Mucosa of gallbladder (tissue), 1 donor: ENCODE data around the gene OSBP2. TPM values are rescaled to one million over a fixed set of nuclear protein-coding genes. Genes with fewer than 3 reads are reported as not detected.
A peak's percentile ranks its signal among the peaks of the same experiment; 100 is the strongest.

ENCODE experiments used
- DNase-seq: peaks from one replicate; pipeline ENCODE4 v3.0.0-alpha.2; 2020; ENCODE audit warnings: low spot score
- total RNA-seq: library from RNA; stranded (reverse); gene quantifications from one replicate; pipeline ENCODE4 v1.2.1, GENCODE V29; 2021
- donor health status: DM: no; HTN: no; CAD: no.

The OSBP2 gene
- total RNA-seq, 1 donor from 2014 or later = 10.4 TPM

DNA sequence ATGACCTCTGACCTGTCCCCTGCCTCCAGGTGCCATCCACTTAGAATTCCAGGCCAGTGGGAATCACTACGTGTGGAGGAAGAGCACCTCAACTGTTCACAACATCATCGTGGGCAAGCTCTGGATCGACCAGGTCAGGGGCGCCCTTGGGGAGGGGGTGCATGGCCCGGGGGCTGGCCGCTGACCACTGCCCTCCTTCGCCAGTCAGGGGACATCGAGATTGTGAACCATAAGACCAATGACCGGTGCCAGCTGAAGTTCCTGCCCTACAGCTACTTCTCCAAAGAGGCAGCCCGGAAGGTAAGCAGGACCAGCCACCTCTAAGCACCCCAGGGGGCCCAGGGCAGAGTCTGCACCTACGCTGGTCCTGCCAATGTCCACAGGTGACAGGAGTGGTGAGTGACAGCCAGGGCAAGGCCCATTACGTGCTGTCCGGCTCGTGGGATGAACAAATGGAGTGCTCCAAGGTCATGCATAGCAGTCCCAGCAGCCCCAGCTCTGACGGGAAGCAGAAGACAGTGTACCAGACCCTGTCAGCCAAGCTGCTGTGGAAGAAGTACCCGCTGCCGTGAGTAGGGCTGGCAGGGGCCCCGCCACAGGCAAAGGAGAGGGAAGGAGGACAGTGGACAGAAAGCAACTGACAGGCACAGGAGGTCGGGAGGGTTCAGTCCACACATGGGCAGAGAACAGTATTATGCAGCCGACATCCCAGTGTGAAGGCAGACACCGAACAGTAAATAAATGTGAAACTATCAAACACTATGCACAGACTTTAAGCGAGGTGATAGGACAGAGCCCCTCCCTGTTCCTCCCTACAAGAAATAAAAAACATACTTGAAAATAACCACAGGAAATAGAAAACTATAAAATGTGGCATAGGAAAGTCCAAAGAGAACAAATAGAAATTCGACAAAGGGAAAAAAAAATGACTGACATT is 199.0 kb downstream of the OSBP2 start:
- DNase-seq = no peak

DNA sequence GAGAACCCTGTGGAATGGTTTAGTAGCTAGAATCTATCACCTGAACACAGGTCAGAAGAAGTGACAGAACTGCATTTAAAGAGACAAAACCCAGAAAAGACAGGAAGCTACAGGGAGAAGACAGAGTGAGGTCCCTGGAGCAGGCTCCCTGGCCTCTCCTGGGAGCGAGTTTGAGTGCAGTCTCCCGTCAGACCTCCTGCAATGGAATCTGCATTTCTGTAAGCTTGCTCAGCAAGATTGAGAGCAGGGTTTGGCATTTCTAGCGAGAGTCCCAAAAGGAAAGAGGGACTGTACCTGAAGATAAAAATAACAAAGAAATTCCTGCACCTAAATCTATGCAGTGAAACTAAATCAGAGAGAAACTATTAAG is 199.7 kb downstream of the OSBP2 start:
- DNase-seq = no peak

DNA sequence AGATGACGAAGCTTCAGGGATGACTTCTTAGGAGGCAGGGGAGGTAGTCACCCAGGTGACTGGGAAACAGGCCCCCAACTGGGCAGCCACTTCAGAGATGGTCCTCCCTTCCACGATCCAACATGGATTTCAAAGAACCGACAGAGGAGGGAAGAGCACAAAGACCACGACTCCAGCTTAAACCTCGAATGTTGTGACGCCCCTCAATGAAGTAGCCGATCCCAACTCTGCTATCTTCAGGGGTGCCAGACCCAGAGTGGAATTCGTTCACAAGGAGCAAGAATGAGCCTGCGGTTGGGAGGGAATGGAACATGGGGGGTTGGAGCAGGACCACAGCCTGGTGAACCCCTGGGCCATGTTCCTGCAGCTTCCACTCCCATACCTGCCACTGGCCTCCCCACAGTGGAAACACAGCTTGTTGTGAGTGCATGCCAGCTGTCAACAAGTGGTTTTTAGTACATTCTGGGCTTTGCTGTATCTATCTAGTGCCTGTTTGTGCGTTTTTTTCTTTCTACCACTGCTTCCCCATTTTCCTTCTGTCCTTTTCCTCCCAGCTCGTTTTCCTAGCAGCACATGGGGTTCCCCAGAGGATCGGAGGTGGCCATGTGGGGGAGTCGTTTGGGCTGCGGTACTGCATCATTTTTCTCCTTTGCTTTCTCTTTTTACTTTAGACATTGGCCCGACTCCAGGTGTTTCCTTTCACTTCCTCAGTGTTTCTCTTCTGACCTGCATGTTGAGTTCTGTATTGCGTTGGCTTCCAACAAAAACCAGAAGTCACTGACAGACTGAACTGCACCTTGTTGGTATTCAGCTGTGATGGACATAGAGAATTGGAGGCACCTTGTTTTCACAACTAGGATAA is 208.1 kb downstream of the OSBP2 start:
- DNase-seq = no peak

DNA sequence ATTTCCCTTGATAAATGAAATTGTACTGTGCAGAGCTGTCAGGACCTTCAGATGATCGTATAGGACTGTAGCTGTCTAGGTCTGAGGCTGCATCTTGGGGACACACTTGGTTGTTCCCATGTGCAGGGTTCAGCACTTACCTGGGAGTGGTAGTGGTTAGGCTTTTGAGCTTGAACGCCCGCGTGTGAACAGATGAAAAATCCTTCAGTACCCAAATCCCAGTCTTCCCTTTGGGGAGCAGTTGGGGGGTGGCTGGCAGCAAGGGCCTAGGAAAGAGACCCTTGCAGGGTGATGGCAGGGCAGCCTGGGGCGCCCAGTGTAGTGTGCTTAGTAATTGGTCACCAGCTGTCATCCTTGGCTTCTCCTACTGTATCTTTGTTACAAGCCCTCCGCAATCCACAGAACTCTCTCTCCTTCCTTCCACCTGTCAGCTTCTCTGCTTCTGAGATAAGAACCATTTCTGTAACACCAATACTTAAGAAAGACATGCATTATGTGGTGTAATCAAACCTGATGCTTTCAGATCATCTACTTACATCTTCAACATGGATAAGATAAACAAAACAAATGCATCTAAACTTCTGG is 209.3 kb downstream of the OSBP2 start:
- no peak for DNase-seq

DNA sequence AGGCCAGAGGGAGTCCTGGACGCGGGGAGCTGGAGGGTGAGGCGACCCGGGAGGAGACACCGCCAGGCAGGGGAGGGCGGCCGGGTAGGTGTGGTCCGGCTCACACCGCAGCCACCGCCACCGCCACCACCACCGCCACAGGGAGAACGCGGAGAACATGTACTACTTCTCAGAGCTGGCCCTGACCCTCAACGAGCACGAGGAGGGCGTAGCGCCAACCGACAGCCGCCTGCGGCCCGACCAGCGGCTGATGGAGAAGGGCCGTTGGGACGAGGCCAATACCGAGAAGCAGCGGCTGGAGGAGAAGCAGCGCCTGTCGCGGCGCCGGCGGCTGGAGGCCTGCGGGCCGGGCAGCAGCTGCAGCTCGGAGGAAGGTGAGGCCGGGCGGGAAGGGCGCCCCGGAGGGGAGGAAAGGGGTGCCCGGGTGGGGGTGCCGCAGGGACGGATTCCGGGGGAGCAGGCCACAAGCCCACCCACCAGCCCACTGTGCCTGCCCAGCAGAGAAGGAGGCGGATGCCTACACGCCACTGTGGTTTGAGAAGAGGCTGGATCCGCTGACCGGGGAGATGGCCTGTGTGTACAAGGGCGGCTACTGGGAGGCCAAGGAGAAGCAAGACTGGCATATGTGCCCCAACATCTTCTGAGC is 211.1 kb downstream of the OSBP2 start:
- no peak for DNase-seq

DNA sequence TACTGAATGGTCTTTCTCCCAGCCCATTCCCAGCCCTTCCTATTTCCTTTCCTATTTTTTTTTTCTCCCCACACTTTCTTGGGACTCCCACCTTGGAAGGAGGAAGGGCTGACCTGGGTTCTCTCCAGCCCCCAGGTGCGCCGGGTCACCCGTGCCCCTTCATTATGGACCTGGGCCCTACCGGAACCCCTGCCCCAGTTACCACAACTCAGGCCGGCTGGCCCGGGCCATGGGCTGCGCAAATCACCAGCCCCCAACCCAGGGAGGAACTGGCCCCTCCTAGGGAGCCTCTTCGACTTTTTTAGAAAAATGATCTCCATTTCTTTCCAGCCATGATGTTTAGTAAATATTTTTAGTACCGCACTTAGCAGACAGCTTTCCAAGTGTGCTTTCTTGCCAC is 211.7 kb downstream of the OSBP2 start:
- no peak for DNase-seq

DNA sequence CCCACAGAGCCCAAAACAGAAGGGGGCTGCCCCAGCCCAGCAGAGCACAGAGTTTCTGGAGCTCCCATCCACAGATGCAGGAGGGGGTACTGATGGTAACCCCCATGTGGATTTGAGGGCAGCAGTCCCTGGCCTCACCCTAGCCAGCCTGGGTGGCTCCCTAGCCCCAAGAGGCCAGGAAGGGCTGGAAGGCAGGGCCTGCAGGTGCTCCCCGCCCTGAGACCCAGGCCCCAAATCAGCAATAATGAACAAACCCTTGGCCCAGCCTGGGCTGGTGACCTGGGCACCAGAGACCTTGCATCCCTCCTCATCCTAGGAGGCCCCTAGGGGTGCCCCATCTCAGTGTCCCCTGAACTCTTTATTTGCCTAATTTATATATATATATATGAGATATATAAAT is 212.3 kb downstream of the OSBP2 start:
- no peak for DNase-seq

DNA sequence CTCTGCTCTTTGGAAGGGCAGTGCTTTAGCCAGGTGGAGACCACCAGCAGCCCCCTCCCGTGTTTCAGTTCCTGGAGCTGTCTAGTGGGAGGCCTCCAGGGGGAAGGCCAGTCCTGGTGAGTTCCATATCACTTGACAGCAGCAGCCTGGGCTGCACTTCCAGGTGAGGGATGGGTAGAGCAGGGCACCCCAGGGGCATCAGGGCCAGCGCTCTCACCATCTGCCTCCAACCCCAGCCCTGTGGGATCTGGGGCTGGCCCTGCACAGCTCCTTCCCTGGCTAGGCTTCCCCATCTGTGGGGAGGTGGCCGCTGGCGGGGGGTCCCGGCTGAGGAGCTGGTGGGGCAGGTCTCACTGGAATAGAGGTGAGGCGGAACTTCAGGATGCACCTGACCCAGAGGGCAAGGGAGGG is 213.4 kb downstream of the OSBP2 start:
- DNase-seq = no peak

DNA sequence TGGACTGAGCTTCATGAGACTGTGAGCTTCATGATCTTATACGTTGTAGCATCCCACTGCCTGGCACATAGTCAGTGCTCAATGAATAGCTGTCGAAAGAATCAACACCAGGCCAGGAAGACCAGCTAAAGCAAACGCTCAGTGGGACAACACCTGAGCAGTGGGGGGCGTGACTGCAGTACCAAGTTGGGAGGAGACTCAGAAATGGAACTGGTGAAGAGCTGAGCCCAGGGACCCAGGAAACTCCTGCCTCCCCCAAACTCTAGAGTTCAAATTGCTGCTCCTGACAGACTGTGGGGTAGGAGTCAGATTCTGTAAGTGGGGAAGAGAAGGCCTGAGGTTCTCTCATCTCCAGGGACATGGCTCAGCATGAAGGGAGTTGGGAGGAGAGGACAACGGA is 214.6 kb downstream of the OSBP2 start:
- no peak for DNase-seq

DNA sequence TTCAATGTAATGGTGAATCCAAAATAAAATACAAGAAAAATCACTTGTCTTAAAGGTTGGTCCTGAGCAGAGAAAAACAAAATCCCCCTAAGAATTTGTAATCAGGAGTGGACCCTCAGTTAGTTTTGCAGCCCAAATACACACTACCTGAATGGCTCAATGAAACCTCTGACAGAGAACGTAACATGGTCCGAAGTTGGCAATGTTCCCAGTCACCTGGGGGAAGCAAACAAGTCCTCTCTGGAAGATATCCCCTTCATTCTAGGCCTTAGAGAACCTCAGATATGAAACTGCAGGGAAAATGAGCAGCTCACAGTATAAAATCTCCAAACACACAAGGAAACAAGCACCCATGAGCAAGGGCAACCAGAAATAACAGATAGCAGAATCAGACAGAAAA is 215.7 kb downstream of the OSBP2 start:
- DNase-seq = no peak

DNA sequence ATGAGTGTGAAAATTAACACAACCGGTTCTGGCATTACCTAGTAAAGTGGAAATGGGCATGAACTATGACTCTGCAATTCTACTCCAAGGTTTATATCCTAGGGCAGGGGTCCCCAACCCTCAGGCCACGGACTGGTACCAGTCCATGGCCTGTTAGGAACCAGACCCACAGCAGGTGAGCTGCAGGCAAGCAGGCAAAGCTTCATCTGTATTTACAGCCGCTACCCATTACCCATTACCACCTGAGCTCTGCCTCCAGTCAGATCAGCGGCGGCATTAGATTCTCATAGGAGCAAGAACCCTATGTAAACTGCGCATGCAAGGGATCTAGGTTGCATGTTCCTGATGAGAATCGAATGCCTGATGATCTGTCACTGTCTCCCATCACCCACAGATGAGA is 224.1 kb downstream of the OSBP2 start:
- no peak for DNase-seq

DNA sequence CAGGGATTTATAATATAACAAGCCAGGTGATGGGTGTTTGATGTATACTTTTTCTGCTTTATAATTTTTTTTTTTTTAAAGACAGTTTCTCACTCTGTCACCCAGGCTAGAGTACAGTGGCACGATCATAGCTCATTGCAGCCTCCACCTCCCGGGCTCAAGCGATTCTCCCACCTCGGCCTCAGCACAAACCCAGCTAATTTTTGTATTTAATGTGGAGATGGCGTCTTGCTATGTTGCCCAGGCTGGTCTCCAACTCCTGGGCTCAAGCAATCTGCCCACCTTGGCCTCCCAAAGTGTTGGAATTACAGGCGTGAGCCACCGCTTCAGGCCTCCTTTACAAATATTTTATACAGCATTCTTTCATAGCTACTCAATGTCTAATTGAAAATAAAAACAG is 225.3 kb downstream of the OSBP2 start:
- DNase-seq = no peak

DNA sequence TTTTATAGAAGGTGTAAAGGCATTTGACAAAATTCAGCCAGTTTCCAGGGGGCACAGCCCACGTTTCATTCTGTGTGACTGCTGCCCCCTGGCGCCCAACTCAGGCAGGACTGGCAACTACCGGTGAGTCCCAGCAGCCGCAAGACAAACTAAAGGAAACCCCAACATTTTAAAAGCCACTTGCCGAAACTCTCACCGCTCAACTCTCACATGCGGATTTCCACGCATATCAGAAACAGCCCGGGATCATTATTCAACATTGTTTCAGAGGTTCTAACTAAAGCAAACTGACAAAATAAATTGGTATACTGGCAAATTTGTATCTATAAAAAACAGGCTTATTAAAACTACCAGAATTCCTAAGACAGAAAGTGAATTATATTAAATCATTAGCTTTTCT is 225.7 kb downstream of the OSBP2 start:
- peak; percentile 80 for DNase-seq

DNA sequence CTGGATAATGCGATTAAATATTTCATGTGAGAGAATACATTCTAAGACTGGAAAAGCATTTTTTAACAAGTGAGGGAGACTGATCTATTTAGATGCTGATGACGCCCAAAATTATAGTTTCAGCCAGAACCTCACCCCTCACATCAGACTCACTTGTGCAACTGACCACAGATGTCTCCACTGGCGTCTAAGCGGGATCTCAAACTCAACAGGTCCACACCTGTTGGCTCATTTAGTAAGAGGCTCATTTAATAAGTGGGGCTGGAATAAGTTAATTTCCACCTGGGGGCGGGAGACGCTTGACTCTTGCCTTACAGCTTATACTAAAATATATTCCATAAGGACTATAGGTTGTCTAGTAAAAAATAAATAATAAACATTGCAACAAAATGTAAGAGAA is 226.4 kb downstream of the OSBP2 start:
- DNase-seq = no peak

DNA sequence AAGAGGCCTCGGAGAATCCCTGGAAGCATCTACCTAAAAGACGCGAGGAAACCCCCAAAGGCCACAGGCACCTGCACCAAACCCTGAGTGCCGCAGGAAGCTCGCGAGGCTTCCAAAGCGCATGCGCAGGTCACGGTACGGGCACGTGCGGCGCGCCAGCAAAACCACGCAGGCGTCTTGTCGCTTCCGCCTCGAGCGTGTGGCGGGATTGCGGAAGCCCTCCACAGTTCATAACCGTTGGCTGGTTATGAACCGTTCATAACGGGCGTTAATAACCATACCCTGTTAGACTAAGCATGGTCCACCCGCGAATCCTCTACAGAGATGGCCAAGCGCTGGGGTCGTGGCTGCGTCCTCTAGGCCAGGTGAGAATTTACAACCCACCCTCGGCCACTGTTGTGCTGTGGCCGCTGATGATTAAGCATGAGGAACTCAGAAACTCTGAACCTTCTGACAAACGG is 227.5 kb downstream of the OSBP2 start:
- peak; percentile 63 for DNase-seq

DNA sequence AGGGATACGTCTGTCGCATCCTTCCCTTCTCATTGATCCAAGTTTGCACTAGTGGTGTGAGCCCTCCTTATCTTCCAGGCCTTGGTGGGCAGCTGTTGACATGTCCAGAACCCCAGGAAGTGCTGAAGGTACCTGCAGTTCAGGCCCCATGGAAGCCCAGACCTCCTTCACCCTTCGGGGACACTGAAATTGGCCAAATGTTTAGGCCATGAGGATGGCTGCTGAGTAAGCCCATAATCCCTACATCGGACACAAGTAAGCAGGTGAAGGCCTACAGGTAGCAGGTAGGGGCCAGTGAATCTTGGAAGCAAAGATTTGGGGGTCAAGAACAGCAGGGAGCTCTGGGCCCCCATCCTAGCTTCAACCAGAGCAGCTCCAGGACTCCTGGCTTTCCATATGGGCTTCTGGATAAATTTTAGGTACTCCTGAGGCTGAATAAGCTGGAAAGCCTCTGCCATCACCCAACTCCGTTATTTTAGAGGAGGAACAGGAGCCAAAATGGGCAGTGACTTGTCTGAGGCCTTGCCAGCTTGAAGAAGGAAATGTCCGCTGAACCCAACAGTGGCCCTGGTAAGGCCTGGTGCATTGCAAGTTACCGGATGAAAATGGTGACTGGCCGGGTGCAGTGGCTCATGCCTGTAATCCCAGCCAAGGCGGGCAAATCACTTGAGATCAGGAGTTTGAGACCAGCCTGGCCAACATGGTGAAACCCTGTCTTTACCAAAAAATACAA is 228.7 kb downstream of the OSBP2 start:
- DNase-seq = no peak

DNA sequence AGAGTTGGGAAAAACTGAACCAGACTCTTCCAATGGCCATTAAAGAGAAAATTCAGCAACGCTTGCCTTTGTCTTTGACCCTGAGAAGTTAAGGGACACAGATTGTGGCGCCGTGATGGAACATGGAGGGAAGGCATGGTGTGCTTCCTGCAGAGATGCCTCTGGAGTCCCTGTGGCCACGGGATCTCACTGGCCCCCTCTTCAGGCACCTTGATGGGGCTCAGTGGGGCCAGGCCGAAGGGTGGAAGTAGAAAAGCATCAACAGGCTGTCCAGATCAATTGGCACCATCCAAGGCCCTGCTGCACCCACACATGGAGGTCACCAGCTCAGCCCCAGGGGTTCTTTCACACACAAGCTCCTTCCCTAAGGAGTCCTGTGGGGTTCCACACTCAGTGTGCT is 231.0 kb downstream of the OSBP2 start:
- DNase-seq = no peak

DNA sequence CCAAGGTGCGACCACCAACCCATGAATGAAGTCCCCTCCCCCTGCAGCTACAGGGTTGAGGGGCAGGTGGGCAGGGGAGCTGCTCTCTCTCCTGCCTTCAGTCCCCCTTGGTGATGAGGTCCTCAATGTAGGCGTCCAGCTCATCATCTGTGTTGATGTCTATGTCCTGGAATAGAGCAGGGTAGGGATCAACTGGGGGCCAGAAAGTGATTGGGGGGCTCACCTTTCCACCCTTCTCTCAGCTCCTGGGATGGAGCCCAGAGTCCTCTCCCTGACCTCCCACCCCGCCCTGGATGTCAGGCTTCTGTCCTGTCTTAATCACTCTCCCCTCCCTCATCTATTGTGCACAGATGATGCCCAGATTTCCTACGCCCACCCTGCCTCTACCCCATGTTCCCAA is 232.0 kb downstream of the OSBP2 start:
- no peak for DNase-seq

DNA sequence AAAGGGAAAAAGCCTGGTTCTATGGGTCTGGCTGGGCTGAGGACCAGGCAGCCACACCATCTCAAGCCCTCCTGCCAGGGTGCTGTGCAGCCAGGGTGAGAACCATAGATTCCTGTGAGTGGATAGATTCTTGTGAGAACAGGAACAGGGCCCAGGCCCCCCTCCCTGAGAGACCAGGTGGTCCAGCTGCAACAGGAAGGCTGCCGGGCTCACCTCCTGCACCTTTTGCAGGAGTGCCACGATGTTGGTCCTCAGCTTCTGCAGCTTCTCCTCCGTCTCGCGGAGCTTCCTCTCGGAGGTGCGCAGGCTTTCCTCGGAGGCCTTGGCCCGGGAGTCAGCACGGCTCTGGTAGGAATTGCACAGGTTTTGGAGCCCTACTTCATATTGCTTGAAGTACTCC is 233.1 kb downstream of the OSBP2 start:
- DNase-seq = no peak

DNA sequence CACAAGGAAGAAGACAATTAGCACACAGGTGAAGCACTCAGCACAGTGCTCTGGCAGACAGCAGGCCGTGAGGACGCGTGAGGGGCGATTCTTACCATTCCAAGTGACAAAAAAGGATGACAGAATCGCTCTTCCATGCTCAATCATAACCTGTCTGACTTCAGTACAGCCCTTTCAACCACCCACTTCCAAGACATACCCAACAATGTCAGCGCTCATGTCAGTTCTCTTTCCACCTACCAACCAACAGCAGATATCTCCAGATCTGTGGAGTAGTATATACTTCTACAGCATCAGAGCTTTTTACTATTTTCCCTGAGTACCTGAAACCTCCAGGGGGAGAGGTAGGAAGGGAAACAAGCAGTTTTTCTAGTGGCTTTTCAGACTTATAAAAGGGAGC is 233.7 kb downstream of the OSBP2 start:
- DNase-seq = no peak

DNA sequence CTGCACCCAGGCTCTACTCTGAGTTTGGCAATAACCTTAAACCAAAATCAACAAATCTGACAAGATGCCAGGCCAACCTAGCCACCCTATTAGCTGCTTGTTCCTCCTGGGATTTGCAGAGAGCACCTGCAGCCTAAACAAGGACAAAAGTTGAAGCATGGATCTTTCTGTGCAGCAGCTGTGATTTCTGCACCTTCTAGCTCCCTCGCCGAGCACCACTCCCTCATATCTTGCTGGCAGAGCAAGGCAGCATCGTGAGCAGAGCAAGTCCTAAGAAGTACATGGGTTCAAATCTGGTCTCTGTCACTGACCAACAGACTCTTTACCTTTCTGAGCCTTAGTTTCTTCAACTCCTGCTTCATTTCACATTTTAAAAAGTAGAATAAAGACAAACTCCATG is 235.6 kb downstream of the OSBP2 start:
- no peak for DNase-seq
